GM18909 (cell line): ENCODE data around the gene SPECC1.

Experiments used
- ATAC-seq: cut with Tn5 transposase; IDR thresholded peaks from one replicate; pipeline ENCODE4 v1.9.1; 2021; ENCODE audit warnings: mild to moderate bottlenecking; ENCODE audit not compliant: unreplicated experiment, poor library complexity

The SPECC1 gene

DNA sequence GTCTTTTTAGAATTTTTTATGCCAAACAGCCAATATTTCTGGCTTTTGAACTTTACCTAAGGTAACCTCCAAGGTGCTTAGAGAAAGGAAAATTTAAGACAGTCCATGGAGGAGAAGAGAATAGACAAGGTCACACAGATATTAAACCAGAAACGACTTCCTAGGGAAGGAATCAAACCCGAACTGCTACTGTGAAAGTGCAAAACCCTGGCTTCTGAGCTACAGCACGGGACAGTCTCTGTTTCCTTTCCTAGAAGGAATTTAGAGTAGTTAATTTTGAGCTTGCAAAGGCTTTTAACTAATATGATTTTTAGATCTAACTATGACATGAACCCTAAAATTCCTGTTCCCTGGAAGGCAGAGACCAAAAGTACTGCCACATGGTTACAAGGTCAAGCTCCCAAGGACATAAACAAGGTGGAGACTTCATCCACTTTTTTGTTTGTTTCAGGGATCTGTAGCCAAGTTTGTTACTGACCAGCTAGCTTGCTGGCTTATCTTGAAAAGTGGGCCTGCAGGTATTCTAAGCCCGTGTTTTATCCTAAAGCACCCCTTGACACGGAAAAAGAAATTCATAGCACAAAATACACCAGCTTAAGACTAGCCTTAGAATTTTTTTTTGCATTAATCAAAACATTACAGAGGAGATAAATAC, 188.2 kb downstream of the SPECC1 start:
- ATAC-seq: no peak

DNA sequence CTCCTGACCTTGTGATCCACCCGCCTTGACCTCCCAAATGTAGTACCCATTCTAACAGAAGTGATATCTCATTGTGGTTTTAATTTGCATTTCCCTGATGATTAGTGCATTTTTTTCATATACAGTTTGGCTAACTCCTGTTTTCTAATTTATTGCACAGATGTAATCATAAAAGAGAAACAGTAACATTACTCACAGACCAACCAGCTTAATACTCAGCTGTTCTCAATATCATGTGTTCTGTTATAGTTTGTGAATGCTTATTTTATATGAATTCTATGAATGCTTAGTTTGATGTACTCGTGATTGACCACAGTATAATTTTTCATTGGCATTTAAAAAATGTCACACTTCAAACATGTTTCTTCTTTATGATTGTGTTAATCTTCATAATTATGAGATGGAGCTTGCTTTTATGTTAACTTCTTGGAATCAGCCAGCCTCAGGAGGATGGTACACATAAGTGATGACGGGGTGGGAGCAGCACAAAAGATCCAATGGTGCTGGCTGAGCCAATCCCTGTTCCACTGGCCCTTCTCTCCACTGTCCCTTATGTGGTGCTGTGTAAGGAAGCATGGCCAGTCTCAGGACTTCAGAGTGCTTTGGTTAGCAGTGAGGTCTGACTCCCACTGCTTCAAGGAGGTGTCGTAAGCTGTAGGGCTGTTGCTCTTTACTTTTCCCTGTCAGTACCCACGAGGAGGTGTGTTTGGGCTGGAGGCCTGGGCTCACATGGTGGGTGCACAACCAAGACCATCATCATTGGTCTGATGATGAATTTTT, 191.0 kb downstream of the SPECC1 start:
- ATAC-seq: no peak

DNA sequence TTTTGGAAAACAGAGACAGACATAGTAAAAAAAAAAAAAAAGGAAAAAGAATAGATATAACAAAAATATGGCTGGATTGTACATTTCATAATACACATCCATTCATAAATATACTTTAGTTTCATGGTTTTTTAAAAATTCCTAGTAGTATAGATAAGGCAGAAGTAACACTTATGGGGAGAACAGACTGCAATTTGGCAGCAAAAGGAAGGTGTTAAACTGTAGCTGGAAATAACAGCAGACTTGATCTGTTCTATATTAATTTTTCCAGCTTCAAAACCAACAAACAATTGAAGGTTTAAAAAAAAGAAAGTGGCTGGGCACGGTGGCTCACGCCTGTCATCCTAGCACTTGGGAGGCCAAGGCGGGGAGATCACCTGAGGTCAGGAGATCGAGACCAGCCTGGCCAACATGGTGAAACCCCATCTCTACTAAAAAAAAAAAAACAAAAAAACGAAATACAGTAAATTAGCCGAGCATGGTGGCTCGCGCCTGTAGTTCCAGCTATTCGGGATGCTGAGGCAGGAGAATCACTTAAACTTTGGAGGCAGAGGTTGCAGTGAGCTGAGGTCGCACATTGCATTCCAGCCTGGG, 191.8 kb downstream of the SPECC1 start:
- no peak for ATAC-seq

DNA sequence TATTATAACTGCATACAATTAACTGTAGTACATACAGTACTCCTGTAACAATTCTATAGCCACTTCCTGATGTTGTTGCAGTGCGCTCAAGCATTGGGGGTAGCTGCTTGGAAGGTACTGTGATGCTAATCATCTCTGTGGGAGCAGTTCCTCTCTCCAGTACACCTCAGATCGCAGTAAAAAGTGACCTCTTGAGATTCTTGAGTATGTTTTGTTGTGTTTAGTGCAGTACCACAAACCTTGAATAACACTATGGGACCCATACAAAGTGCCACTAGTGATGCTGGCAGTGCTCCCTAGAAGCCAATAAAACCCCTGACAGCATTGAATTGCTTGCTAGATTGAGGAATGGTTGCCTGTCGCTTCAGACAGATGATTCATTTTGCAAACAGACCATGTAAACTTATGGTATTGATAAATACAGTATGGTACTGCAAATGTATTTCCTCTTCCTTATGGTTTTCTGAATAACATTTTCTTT, 193.0 kb downstream of the SPECC1 start:
- ATAC-seq: no peak

DNA sequence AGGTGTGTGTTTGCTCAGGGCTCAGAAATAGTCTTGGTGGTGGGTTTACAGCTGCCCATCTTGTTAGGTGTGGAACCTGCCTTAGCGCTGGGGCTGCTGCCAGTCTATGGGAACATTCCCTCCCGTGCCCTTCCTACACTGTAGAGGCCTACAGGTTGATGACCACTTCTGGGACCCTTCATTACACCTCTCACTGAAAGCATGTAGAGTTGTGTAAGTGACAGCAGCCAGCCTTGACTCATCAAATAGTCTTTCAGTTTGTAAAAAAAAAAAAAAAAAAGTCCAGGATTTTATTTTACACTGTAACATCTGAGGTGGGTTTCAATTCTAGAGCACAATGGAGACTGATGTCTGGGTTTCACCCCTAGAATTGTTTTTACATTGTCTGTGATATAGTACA, 193.9 kb downstream of the SPECC1 start:
- no peak for ATAC-seq

DNA sequence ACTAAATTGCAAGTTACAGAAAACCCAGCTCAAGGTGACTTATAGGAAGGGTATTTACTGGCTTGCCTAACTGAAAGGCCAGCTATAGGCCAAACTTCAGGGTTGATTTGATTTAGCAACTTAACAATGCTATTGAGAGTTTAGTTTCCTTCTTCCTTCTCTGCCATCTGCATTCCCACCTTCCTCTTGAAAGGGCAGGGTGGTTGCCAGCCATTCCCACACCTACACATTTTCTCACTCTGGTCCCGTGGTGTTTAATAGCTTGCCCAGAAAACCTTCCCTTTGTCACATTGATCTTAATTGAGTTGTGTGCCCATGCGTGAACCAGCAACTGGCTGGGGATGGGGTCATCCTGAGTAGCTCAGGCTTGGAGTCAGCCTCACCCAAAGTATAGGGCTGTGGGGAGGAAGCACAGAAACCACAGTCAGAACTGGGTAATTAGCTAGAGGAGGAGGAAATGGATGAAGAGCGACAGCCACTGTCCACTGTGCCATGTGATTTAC, 194.7 kb downstream of the SPECC1 start:
- no peak for ATAC-seq

DNA sequence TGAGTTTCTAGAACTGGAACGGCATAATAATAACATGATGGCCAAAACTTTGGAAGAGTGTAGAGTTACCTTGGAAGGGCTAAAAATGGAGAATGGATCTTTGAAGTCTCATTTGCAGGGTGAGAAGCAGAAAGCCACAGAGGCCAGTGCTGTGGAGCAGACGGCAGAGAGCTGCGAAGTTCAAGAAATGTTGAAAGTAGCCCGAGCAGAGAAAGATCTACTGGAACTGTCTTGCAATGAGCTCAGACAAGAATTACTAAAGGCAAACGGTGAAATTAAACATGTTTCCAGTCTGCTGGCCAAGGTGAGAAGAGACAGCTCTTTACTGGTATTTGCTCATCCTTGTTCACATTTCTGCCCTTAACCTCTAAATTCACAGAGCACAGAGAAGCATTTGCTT, 196.4 kb downstream of the SPECC1 start:
- ATAC-seq: no peak

DNA sequence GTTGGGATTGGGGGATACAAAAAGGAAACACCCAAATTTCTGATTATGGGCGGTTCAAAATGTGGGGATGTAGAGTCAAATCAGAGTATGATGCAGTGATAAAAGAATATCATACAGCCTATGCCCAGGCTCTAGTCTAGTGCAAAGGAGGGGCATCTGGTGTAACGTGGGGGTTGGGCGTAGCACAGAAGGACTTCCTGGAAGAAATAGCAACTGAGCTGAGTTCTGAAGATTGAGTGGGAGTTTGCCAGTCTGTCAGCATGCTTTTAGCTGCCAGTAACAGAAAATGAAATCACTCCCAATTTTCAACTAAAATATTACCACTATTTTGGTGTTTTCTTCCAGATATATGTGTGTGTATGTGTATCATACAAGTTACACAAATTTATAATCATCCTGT, 196.9 kb downstream of the SPECC1 start:
- no peak for ATAC-seq

DNA sequence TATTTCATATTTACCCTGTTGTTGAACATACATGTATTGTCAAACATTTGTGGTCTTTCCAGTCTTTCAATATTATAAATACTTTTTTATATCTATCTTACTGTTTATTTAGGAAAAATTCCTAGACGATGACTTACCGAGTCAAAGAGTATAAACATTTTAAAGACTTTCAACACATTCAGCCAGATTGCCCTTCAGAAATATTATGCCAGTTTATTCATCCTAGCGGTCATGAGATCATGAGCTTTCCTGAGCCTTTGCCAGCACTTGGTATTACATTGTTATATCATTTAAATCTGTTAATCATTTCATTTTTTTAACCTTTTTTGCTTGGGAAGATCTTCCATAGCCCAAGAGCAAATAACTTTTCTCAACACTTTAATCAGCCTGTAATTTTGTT, 197.4 kb downstream of the SPECC1 start:
- ATAC-seq: no peak

DNA sequence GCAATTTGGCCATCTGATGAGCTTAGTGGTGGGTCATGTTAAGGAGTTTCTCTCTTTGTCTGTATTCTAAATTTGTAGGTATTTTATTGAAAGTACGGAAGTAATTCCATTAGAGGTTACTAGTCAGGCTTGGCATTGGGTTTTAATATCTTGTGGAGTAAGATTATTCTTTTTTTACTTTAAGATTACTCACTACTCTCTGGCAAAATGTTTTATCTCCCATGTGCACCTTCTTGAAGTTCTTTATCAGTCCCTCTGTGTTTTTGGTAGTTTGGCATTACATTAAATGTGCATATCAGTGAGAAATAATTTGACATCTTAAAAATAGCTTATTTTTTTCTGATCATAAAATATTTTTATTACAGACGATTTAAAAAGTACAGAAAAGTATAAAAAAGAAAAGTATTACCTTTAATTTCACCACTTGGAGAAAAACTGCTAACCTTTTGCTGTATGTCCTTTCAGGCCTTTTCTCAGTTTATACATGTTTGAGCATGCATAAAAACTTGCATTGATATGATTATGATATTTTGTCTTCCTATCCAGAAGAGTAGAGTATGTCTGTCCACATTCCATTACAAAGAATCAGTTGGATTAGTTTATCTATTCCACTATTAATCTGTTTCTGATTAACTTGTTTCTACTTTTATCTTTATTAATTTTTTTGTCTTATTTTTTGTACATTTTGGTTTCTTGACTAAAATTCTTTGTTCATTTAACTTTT, 198.3 kb downstream of the SPECC1 start:
- ATAC-seq: no peak

DNA sequence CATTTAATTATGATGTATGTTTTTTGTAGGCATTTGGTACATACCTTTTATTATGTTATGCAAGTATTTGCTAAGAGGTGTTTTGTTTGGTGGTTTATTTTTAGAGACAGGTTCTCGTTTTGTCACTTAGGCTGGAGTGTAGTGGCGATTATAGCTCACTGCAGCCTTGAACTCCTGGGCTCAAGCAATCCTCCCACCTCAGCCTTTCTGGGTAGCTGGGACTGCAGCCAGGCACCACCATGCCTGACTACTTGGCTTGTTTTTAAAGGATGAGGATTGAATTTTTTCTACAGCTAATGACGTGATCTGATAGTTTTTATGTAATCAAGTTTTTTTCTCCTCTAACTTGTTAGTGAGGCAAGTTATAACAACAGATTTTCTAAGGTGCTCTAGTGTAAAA, 199.6 kb downstream of the SPECC1 start:
- ATAC-seq: no peak

DNA sequence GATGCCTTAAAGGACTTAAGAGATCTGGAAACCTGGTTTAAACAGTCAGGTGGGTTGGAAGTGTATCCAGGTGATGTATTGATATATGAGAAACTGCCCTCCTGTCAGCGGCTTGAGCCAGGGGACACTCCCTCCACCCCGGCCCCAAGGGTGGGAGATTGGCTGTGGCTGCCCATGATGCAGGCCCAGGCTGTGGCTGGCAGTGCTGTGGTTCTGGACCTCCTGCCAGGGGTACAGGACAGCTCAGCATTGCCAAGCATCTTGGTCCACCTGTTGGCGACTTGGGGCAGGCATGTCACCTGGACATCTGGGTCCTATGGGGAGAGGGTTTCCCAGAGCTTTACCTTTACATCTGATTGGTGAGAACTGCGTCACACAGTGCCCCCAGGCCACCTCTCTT, 201.0 kb downstream of the SPECC1 start:
- no peak for ATAC-seq

DNA sequence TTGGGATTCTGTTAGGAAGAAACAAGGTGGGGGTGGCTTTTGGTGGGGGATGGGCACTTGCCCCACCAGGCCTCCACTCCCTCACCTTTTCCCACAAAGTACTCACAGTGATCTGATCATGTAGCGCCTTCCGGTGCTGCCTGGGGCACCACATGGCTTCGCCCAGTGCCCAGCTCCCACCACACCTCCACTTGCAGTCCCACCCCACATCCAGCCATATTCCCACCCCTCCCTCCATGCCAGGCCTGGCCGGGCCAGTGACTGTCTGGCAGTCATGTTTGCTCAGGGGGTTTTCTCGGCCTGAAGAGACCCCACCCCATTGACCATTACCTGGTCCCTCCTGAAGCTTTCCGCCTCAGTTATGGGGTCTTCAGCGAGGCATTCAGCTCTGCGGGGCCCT, 201.5 kb downstream of the SPECC1 start:
- no peak for ATAC-seq

DNA sequence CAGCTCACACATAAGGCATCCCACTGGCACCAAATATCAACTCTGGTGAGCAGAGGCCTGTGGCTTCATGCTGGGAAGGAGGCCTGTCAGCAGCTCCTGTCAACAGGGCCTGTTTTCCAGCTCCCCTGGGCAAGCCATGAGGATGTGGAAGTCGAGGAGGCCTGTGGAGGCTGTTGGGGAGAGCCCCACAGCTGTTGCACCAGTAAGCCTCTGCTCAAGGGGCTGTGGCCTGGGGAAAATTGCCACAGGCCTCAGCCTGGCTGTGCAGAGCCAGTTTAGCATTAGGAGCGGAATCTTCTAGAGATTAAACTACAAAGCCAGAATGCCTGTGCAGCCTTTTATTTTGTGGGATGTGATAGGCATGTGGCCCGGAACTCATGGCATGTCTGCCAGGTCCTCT, 202.1 kb downstream of the SPECC1 start:
- no peak for ATAC-seq

DNA sequence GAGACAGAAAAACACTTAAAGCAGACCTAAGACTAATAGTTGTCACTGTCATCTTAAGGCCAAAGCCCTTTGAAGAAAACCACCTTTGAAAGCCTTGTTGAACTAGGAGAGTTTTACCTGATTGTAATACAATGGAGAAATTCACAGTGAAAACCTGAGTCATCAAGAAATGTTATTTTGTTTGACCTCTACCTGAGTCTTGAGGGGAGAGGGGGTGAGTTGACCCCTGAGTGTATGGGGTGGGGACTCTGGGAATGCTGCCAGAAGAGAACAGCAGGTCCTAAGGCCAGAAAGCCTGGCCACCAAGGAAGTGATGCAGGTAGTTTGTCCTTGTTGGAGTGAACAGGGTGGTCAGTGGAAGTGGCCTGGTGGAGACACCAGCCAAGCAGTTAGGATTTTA, 204.3 kb downstream of the SPECC1 start:
- ATAC-seq: no peak

DNA sequence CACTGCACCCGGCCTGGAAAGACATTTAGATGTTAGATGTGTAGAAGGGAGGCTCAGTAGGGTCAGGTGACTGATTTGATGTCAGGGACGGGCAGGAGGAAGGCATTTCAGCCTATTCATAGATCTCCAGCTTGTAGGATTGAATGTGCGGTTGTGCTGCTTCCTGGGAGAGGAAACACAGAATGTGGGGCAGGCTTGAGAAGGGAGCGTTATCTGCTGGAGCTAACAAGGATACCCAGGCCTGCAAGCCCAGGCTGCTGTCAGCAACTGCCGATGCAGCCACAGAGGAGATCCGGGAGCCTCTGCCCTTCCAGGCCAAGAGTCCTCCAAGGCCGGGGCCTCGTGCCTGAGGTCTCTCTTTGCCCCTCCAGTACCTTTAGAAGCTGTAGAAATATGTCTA, 205.6 kb downstream of the SPECC1 start:
- no peak for ATAC-seq

DNA sequence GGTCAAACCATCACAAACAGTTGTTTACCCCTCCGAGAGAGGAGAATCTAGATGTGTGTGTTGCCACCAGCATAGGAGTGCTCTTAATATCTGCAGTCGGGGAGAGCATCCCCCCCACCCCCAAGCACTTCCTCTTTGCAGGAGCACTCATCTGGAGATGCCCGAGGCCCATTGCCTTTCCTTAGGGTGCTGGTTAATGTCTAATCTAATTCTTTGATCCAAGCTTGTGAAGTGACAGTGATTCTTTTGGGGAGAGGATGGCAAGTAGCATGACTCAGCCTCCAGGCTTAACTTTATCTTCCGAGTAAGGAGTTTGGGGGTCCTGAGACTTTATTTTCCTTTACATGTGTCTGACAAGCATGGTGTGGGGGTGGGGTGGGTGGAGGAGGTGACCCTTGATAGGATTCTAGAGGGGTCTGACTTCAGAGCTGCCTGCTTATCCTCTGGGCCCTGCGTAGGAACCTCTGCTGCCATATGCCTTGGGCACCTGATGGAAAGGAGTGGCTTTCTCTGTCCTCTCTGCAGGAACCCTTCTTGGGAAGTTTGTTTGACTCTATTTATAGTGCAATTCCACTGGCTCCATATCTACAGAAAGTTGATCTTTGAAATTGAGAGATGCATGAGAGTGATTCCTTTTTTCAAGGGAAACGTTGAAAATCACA, 207.1 kb downstream of the SPECC1 start:
- no peak for ATAC-seq

DNA sequence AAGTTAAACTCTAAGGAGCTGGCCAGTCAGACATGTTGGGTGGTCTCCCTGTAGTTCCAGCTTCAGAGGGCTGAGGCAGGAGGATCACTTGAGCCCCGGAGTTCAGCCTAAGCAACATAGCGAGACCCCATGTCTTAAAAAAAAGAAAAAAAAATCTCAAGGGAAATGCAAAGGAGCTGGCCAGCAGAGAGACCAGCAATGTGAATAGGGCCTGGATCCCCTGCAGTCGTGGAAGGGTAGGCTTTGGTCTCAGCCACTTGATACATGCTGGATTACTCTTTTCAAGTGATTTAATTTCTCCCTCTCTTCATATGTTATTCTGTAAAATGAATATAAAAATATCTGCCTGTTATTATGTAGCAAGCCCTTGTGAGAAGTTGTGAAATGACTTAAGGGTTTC, 207.7 kb downstream of the SPECC1 start:
- ATAC-seq: no peak

DNA sequence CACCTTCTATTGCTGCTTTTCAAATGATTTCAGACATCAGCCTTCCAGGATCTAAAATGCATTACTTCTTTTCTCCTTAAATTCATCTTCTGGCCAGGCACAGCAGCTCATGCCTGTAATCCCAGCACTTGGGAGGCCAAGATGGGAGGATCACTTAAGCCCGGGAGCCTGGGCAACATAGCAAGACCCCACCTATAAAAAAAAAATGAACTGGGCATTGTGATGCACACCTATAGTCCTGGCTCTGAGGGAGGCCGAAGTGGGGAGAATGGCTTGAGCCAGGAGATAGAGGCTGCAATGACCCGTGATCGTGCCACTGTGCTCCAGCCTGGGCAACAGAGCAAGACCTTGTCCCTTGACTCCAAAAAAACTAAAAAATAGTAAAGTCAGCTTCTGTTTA, 208.5 kb downstream of the SPECC1 start:
- ATAC-seq: no peak

DNA sequence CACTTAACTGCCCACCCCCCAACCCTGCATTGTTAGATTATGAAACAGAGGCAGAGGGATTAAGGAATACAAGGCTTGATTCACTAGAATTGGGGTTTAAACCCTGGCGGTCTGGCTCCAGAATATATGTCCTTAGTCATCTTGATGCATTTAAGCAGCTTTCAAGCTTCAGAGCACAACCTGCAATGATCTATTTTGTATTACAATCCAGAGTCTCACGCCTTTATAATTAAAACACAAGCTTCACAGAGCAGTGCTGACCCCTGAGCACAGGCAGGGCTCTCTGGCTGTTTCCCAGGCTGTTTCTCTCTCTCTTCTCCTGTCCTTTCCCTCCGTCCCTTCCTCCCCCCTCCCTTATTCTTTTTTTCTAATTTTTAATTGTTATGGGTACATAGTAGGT, 209.1 kb downstream of the SPECC1 start:
- no peak for ATAC-seq
